OCI-LY1 (cell line): ENCODE data around the gene TUFT1.

Experiments
- CTCF ChIP-seq: fragments of 200-600 bp; sonication (generic), shearing (Covaris generic); IDR thresholded peaks from 2 replicates; pipeline ENCODE4 v1.5.1; 2017; ENCODE audit warnings: mild to moderate bottlenecking, antibody characterized with exemption, low read length, moderate library complexity, mixed read lengths
- EZH2 ChIP-seq: fragments of 200-600 bp; sonication (generic), shearing (Covaris generic); IDR thresholded peaks from 2 replicates; pipeline ENCODE4 v1.8.0; 2017; ENCODE audit warnings: borderline replicate concordance, mixed run types, mild to moderate bottlenecking, antibody characterized with exemption, low read length, moderate library complexity, mixed read lengths

- no peak for TF ChIP-seq CTCF
- TF ChIP-seq EZH2, result no peak
Observed at GRCh38 chr1:151549199-151549598, 9.1 kb downstream of the TUFT1 start.
